Type B pancreatic cell (in vitro differentiated cells): ENCODE measurements around the gene SYTL1. TPM values are rescaled to one million over a fixed set of nuclear protein-coding genes. Genes with fewer than 3 reads are reported as not detected.
"Not testable (repeated sequence)": the region's sequence is repeated elsewhere in the genome, so short reads cannot be mapped to it uniquely, and the experiment has no call there.

Source experiments
- DNase-seq: peaks from one replicate; pipeline ENCODE4 v3.0.0; 2021; ENCODE audit warnings: mixed read lengths; ENCODE audit not compliant: unreplicated experiment; ENCODE audit errors: extremely low spot score
- H3K27ac Mint-ChIP-seq: 2 replicates; pipeline ENCODE4 v1.8.0; 2021; ENCODE audit warnings: mild to moderate bottlenecking, mixed read lengths
- H3K27me3 Mint-ChIP-seq: 2 replicates; pipeline ENCODE4 v1.8.0; 2021; ENCODE audit warnings: mixed read lengths
- H3K36me3 Mint-ChIP-seq: 2 replicates; pipeline ENCODE4 v1.8.0; 2021; ENCODE audit warnings: mixed read lengths
- H3K4me1 Mint-ChIP-seq: one replicate; pipeline ENCODE4 v1.8.0; 2021; ENCODE audit warnings: mixed read lengths; ENCODE audit not compliant: unreplicated experiment
- H3K4me3 Mint-ChIP-seq: 2 replicates; pipeline ENCODE4 v1.8.0; 2021; ENCODE audit warnings: mild to moderate bottlenecking, mixed read lengths
- H3K9me3 Mint-ChIP-seq: 2 replicates; pipeline ENCODE4 v1.8.0; 2021; ENCODE audit warnings: mixed read lengths
- CTCF ChIP-seq: fragments of 200-600 bp; sonication (generic); conservative IDR thresholded peaks from 2 replicates; pipeline ENCODE4 v1.5.0; 2021; ENCODE audit warnings: antibody characterized with exemption, mild to moderate bottlenecking
- total RNA-seq: library from RNA; stranded (reverse); gene quantifications from 2 replicates; pipeline ENCODE4 v1.2.1, GENCODE V29; 2021; ENCODE audit warnings: low replicate concordance

SYTL1 gene
- total RNA-seq, 1 donor from 2014 or later, result 37.2 TPM

DNA sequence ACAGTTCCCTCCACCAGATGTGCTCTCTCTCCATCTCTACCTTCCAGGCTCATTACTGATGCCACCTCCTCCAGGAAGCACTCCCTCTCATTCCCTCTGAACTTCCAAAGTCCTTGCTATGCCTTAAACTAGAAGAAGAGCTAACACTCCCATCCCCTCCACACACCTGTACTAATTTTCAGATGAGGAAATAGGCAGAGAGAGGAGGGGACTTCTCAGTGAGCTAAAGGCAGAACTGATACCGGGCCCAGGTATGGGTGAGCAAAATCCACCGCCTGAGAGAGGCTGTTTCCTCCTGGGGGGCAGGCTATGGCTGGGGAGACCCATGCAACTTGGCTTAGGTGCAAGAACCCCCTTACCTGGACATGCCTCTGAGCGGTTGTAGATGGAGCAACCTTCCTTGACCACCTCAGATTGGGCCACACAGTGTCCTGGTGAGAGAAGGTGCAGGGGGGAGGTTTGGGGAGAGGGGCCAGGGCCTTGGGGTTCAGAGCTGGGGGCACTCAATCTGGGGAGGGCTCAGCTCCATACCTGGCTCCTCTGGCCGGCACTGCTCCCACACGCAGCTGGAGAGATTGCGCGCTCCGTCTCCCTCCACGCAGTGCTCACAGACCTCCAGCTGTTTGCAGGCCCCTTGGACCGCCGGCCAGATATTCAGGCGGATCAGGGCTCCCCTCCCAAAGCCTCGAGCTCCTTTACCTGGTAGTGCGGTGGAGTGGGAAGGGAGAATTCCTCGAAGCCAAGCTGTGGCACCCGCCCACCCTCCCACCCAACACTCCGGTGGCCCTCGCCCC is 40.3 kb downstream of the SYTL1 start:
- H3K27me3 Mint-ChIP-seq, result peaks cover 12% of the 10 kb centered on the region
- no peak overlapping the region for H3K27ac Mint-ChIP-seq
- no peaks in the 10 kb centered on the region for H3K36me3 Mint-ChIP-seq
- no peak for DNase-seq
- H3K4me1 Mint-ChIP-seq, result peaks cover 3% of the 10 kb centered on the region
- H3K9me3 Mint-ChIP-seq, result no peaks in the 10 kb centered on the region
- no peak overlapping the region for H3K4me3 Mint-ChIP-seq
- no peak for TF ChIP-seq CTCF

DNA sequence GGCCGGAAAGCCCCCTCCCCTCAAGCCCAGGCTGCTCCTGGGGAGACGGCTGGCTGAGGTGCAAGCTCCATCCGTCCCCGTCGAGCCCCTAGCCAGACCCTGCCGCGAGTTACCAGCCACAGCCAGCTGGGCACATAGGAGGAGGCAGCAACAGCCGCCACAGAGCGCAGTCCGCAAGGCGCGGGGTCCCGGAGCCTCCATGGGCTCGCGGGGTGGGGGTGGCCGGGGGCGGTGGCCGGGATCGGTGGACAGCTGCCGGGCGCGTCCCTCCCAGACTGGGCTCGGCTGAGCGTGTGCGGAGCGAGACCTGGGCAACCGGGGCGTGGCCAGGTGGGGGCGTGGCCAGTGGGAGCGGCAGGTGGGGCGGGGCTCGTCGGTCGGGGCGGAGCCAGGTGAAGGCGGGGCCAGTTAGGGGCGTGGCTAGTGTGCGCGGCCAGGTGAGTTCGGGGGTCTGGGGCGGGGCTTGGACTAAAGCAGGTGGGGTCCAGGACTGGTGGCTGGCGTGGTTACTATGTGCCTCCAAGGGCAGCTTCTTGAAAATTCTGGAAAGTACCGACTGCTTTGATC is 41.3 kb downstream of the SYTL1 start, which contains the start of gene CD164L2:
TSS of gene CD164L2 (minus strand) at position 295 of the 567 bp plus-strand sequence. CDS start at position 201, 94 bp downstream.
- H3K36me3 Mint-ChIP-seq, result no peaks in the 10 kb centered on the region
- peaks cover 3% of the 10 kb centered on the region for H3K4me1 Mint-ChIP-seq
- no peak for DNase-seq
- H3K27ac Mint-ChIP-seq, result no peak within 1 kb of the TSS
- H3K9me3 Mint-ChIP-seq, result no peaks in the 10 kb centered on the region
- H3K27me3 Mint-ChIP-seq, result peaks cover 12% of the 10 kb centered on the region
- TF ChIP-seq CTCF, result no peak
- H3K4me3 Mint-ChIP-seq, result no peak within 1 kb of the TSS

DNA sequence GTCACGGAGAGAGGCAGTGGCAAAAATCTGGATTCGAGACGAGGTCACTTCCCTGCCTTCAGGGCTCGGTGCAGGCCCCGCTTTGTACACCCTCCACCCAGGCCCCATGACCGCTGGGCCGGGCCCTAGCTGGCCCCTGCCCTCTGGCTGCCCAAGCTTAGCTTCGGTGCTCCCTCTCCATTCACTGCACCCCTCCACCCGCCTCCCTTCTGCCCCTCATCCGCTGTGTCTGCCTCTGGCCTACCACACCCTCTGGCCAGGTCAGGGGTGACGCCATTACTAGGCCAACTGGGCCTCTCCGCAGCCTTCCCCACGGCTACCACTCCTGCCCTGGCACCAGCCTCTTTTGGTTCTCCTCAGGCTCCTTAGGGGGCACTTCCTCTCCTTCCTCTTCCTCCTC is 41.8 kb downstream of the SYTL1 start:
- H3K9me3 Mint-ChIP-seq, result no peaks in the 10 kb centered on the region
- peaks cover 15% of the 10 kb centered on the region for H3K27me3 Mint-ChIP-seq
- H3K27ac Mint-ChIP-seq, result no peak overlapping the region
- H3K36me3 Mint-ChIP-seq, result no peaks in the 10 kb centered on the region
- H3K4me3 Mint-ChIP-seq, result no peak overlapping the region
- no peak for DNase-seq
- peaks cover 6% of the 10 kb centered on the region for H3K4me1 Mint-ChIP-seq
- no peak for TF ChIP-seq CTCF

DNA sequence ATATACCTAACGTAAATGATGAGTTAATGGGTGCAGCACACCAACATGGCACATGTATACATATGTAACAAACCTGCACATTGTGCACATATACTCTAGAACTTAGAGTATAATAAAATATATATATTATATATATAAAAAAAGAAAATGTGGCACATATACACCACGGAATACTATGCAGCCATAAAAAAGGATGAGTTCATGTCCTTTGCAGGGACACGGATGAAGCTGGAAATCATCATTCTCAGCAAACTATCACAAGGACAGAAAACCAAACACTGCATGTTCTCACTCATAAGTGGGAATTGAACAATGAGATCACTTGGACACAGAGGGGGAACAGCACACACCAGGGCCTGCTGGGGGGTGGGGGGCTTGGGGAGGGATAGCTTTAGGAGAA is 43.0 kb downstream of the SYTL1 start:
- not testable (repeated sequence) for H3K4me3 Mint-ChIP-seq, H3K27ac Mint-ChIP-seq, H3K36me3 Mint-ChIP-seq, H3K9me3 Mint-ChIP-seq, DNase-seq, H3K4me1 Mint-ChIP-seq
- peaks cover 12% of the 10 kb centered on the region for H3K27me3 Mint-ChIP-seq

- Mint-ChIP-seq H3K4me1 (peaks cover 12% of the 10 kb centered on the region), H3K27ac (peak overlapping the region; percentile 86), H3K27me3 (peaks cover 13% of the 10 kb centered on the region), H3K36me3 (no peaks in the 10 kb centered on the region), H3K9me3 (no peaks in the 10 kb centered on the region), H3K4me3 (peak overlapping the region; percentile 7)
- peak; percentile 86 for TF ChIP-seq CTCF
- DNase-seq, result no peak
Measured at GRCh38 chr1:27388337-27389005, 46.6 kb downstream of the SYTL1 start.
